GM21619 (cell line): Measurements from ENCODE around the gene MRPS15.
"Not testable (repeated sequence)": the region's sequence is repeated elsewhere in the genome, so short reads cannot be mapped to it uniquely, and the experiment has no call there.

ENCODE experiments used
- ATAC-seq: cut with Tn5 transposase; IDR thresholded peaks from one replicate; pipeline ENCODE4 v1.9.1; 2021; ENCODE audit not compliant: unreplicated experiment

The MRPS15 gene

DNA sequence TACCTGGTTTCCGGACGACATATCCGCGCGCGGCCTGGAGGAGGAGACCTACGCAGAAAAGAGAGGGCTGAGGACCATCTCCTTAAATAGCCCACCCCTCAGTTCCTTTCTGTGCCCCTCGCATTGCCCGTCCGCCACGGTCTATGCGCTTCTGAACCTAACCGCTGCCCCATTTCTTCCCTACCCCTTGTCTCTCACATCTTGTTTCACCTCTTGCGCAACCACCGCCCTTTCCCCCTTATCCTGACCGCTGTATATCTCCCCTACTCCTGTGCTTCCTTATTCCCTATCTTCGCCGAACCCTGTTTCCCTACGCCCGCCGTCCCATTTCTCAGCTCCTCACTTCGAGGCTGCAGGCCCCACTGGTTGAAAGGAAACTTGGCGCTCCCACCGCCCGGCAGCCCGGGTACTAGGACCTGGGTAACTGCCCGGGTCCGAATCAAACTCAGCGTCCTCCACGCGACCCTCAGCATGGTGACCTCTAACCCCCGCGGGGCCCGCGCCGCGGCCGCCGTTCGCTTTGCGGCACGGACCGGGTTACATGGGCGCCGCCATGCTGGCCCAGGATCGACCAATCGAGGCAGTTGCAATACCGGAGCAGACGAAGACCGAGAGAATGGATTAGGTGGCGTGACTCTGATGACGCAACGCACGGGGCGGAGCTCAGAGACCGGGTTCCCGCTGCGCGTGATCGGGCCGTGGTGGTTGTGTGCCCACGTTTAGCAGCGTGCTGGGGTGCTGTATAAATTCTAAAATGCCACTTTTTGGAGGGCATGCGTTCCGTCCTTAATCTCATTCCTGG lies at the start of gene MRPS15:
TSS of gene MRPS15 (minus strand) at position 582 of the 802 bp plus-strand sequence. CDS start at position 473, 109 bp downstream.
- peak; percentile 97 for ATAC-seq

DNA sequence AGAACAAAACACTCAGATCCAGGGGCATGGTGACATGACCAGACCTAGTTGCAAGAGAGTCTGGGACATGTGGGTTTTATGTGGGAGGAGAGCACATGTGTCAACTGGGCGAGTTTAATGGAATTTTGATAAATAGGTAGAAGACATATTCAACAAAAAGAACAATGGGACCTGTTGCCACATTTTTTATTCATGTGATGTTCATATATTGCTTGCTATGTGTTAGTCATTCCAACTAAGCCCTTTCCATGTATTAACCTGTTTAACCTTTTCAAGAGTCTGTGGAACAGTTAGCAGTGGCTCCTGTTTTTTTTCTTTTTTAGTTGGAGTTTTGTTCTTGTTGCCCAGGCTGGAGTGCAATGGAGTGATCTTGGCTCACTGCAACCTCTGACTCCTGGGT lies 48.7 kb upstream of the MRPS15 start:
- no peak for ATAC-seq

DNA sequence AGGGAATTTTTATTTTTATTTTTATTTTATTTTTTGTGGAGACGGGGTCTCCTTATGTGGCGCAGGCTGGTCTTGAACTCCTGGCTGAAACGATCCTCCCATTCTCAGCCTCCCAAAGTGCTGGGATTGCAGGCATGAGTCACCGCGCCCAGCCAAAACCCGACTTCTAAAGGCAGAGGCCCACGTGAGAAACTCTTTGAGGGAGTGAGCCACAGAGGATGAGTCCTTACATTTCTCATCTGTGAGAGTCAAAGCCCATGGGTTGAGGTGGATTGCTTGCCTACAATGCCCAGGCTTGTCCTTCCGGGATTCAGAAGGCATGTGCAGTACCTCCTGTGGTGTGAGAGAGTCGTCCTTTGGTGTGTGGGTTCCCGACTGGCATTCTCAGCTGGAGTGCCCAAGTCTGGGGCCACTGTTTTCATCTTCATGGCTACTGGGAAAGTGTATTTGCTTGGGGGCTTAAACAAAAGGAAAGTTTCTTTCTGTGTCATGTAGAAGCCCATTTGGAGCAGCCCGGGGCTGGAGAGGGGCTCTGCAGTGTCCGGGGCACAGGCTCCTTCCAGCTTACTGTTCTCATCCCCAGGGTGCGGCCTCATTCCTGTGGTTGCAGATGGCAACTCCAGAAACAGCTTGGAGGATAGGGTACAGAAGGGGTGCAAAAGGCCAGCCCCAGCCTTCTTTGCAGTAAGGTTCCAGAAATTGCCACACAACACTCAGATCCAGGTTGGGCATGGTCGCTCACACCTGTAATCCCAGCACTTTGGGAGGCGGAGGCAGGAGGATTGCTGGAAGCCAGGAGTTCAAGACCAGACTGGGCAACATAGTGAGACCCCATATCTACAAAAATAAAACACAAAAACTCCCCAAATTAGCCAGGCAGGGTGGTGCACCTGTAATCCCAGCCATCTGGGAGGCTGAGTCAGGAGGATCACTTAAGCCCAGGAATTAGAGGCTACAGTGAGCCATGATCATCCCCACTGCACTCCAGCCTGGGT lies 47.9 kb upstream of the MRPS15 start:
- ATAC-seq, result no peak

DNA sequence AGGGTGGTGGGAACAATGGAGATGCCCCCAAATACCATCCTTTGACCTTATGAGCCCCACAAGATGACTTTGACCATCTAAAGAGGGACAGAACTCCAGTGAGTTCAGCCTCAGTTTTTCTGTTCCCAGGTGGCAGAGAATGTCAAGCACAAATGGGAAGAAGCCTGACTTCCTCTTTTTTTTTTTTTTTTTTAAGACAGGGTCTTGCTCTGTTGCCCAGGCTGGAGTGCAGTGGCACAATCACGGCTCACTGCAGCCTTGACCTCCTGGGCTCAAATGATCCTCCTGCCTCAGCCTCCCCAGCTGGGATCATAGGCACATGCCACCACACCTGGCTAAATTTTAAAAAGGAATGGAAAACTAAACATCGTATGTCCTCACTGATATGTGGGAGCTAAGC lies 47.0 kb upstream of the MRPS15 start:
- not testable (repeated sequence) for ATAC-seq

DNA sequence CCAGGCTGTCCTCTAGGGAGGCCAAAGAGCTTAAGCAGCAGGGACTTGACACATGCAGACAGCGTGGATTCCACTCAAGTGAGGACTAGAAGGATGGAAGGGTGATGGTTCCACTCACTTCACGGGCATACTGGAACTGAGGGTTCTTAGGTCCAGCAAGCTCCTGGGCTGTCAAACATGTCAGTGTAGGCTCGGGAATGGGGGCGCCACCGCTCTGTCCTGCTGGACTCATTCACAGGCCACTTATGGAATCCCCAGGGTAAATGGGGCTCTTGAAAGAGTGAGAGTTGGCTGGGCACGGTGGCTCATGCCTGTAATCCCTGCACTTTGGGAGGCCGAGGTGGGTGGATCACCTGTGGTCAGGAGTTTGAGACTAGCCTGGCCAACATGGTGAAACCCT lies 46.2 kb upstream of the MRPS15 start:
- ATAC-seq, result no peak

DNA sequence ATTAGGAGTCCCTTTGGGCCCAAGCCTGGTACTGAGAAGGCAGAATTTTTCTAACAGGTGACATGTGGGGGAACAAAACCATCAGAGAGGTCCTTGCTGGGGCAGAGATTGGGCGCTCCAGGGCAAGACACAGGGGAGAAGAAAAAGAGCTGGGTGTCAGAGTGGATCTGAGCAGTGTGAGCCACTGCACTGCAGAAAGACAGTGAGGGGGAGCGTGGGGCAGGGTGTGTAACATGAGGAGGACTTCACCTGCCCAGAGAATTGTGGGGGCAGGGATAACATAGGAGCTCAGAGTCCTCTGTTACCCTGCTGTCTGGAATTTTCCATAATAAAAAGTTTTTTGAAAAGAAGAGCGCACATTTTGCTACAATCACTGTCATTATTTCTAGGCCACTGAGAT lies 44.1 kb upstream of the MRPS15 start:
- ATAC-seq, result no peak

DNA sequence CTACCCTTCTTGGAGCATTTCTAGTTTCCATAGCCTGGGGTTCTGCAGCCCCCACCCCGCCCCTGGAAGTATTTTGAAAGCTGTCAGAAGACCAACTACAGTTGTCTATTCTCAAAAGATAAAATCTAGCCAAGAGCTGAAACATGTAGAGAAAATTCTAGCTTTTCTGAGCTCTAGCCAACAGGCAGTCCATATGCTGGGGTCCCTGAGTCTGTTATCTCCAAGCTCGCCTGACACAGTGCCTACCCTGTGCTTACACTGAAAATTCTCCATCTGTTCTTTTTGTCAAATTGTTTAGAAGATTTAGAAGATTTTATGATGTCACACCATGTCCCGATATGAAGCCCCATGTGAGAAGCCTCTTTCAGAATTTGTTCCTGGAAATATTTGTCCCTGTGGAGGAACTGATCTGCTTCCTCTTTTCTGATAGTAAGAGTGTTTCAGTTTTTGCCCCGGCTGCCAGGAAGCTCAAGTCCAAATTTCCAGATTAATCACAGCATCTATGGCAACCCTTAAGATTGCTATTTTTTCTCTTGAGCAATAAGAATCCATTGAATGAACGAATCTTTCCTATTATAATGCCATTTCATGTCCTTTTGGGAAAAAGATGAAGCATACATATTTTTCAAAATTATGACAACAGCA lies 42.2 kb upstream of the MRPS15 start:
- no peak for ATAC-seq

DNA sequence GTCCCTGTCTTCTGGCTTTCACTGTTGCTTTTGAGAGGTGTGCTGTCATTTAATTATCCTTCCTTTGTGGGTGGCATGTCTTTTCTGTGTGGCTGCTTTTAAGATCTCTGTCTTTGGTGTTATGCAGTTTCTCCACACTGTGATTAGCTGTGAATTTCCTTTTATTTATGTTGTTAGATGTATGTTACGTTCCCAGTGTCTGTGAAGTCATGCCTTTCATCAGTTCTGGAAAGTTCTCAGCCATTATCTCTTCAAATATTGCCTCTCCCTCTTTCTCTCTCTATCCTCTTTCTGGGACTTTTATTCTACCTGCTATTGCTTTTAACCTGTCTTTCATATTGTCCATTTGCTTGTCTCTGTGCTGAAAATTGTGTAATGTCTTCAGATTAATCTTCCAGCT lies 39.5 kb upstream of the MRPS15 start:
- no peak for ATAC-seq

DNA sequence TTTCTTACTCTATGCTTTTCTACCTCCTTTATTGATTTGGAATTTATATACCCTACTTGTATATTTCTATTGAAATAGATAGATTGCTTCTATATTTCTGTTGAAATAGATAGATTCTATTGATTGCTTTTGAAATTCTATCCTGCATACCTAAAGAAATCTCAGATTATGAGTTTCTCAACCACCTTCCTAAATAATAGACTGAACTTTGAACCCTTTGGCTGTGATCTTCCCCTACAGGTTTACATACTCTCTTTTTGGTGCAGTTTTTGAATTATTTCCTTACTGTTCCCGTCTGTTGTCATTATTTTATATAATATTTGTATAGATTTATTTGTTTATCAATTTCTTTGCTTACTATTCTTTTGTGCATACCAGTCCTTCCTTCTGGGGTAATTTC lies 39.0 kb upstream of the MRPS15 start:
- no peak for ATAC-seq

DNA sequence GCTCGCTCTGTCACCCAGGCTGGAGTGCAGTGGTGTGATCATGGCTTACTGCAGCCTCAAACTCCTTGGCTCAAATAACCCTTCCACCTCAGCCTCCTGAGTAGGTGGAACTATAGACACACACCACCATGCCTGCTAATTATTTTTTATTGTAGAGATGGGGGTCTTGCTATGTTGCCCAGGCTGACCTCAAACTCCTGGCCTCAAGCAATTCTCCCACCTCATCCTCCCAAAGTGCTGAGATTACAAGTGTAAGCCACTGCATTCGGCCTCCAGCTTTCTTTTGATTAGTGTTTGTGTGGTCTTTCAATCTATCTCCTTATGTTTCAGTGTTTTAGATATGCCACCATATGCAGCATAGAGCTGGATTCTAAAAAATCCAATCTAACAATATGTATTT lies 38.4 kb upstream of the MRPS15 start:
- no peak for ATAC-seq

DNA sequence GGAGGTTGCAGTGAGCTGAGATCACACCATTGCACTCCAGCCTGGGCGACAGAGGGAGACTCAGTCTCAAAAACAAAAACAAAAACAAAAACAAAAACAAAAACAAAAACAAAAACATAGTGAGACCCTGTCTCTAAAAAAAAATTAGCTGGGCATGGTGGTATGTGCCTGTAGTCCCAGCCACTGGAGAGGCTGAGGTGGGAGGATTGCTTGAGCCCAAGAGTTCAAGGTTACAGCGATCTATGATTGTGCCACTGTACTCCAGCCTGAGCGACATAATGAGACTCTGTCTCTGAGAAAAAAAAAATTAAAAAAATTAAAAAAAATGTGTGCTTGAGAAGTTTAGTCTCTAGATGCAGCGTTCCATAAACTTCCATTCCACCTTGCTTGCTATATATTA lies 37.7 kb upstream of the MRPS15 start:
- not testable (repeated sequence) for ATAC-seq

DNA sequence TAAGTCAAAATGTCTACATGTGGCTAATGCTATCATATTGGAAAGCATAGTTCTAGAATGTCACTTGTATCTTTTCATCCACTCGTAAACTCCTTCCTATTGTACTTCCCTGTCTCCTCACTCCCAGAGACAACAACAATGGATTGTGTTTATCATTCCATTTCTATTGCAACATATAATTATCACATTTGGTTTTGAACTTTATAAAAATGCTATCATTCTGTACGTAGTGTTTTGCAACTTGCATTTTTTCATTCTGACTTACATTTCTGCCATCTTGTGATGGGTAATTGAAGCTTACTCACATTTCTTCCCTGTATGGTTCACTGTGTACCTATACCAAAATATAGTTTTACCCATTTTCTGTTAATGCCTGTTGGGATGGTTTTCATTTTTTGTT lies 33.0 kb upstream of the MRPS15 start:
- ATAC-seq, result no peak

DNA sequence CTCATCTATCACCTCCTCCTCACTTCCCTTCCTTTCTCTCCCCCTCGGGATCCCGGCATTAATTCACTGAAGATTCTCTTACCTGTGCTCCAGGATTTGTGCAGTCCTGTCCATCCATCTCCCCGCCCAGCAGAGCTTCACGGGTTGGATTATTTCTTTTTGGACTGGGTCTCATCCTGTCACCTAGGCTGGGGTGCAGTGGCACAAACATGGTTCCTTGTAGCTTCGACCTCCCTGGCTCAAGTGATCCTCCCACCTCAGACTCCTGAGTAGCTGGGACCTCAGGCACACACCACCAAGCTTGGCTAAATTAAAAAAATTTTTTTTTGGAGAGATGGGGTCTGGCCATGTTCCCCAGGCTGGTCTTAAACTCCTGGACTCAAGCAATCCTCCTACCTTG lies 30.8 kb upstream of the MRPS15 start:
- no peak for ATAC-seq

DNA sequence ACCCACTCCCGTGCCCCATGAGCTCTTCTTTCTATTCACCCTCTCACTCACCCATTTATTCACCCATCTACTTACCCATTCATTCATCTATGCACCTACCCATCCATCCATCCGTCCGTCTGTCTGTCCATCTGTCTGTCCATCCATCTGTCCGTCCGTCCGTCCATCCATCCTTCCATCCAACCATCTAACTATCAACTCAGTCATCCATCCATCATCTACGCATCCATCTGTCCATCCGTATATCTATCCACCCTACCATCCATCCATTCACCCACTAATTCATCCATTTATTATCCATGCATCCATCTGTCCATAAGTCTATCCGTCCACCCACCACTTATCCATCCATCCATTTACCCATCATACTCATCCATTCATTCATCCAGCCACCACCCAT lies 29.3 kb upstream of the MRPS15 start:
- no peak for ATAC-seq

DNA sequence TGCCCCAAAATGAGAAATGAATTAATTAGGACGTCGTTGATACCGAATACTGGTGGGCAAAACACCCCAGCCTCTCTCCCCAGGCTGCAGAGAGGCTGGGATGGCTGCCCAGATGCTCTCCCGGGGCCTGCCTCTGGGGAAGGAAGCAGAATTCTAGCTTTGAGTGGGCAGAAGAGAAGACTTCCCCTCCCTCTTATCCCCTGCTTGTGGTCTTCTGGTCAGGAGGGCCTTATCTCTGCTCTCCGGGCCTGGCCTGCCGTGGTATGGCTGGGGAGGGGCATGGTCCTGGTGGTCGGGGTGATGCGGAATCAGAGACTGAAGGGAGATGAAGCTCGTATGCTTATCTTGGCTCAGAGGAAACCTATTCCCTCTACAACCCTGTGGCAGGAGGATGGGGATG lies 28.3 kb upstream of the MRPS15 start:
- ATAC-seq, result no peak

DNA sequence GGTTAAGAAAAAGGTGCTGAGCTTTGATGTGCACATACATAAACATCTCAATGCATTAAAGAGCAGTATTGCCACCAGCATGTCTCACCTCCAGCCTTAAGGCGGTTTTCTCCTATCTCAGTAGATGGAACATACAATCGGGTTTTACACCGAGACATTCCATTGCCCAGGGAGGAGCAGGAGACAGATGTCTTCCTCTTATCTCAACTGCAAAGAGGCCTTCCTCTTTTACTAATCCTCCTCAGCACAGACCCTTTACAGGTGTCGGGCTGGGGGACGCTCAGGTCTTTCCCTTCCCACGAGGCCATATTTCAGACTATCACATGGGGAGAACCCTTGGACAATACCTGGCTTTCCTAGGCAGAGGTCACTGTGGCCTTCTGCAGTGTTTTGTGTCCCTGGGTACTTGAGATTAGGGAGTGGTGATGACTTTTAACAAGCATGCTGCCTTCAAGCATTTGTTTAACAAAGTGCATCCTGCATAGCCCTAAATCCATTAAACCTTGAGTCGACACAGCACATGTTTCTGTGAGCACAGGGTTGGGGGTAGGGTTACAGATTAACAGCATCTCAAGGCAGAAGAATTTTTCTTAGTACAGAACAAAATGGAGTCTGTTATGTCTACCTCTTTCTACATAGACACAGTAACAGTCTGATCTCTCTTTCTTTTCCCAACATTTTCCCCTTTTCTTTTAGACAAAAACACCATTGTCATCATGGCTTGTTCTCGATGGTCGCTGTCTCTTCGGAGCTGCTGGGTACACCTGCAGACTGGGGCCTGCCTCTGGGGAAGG lies 25.3 kb upstream of the MRPS15 start:
- not testable (repeated sequence) for ATAC-seq

DNA sequence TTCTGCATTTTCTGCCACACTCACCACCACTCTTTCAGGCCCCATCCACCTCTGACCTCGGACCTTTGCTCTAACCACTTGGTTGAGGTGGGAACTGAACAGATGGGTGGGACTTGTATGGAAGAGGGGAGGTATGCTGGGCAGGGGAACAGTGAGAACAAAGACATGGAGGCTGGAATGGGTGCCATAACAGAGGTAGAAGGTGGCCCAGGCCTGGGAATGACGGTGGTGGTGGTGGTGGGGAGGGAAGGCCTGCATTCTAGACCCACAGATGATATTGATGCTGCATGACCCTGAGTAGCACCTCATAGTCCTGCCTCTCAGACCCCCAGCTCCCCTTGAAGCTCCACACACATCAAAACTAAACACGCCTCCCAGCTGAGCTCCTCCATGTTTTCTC lies 23.7 kb upstream of the MRPS15 start:
- no peak for ATAC-seq

DNA sequence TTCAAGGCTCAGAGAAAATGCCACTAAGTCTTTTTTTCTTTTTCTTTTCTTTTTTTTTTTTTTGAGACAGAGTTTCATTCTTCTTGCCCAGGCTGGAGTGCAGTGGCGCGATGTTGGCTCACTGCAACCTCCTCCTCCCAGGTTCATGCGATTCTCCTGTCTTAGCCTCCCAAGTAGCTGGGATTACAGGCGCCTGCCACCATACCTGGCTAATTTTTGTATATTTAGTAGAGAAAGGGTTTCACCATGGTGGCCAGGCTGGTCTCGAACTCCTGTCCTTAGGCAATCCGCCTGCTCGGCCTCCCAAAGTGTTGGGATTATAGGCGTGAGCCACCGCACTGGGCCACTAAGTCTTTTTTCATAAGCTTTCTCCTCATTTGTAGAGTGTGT lies 23.1 kb upstream of the MRPS15 start:
- ATAC-seq, result not testable (repeated sequence)

DNA sequence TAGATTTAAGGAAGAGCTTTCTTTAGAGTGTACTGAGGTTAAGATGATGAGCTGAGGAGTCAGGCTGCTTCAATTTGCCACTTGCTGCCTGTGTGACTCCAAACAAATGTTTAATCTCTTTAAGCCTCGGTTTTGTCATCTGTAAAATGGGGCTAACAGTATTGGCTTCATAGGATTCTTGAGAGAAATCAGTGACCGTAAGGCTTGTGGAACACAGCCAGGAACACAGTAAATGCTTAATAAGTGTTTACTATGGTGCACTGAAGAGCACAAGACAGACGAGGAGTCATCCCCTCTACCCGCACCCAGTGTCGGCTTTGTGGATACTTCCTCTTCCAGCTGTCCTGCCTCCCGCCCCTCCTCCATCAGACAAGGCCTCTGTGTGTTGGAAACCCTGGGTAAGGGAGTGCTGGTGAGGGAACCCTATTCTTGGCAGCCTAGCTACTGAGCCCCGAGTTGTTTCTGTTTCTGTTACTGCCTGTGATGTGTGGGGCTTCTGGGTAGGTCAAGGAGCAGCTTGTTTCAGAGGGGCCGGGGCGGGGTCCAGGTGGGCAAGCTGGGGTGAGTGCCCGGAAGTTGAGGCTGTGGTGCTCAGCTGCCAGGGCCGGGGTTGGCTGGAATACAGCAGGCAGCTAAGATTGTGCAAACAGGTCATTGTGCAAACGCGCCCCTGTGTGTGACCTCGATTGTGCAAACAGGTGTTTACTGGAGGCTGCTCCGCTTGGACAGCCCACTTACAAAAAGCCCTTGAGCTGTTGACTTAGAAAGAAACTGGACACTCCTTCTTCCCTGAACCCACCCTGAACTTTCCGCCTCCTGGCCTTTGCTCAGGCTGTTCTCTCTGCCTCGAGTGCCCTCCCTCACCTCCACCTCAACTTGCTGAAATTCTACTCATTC lies 22.5 kb upstream of the MRPS15 start:
- ATAC-seq, result no peak

DNA sequence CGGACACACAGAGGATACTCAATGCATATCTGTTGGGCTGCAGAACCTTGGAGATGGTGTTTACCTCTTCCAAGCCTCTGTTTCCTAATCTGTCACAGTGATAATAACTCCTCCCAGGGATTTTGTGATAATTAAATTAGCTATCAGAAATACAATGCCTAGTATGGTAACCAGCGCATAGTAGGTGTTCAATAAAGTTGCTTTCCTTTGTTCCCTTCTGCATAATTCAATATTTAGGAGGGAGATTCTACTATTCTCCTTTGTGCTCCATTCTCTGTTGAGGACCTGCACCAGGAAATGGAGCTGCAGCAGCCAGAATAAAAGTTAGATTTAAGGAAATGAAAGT lies 21.9 kb upstream of the MRPS15 start:
- no peak for ATAC-seq
